ENCODE measurements around the gene UNKL.

UNKL gene

DNA sequence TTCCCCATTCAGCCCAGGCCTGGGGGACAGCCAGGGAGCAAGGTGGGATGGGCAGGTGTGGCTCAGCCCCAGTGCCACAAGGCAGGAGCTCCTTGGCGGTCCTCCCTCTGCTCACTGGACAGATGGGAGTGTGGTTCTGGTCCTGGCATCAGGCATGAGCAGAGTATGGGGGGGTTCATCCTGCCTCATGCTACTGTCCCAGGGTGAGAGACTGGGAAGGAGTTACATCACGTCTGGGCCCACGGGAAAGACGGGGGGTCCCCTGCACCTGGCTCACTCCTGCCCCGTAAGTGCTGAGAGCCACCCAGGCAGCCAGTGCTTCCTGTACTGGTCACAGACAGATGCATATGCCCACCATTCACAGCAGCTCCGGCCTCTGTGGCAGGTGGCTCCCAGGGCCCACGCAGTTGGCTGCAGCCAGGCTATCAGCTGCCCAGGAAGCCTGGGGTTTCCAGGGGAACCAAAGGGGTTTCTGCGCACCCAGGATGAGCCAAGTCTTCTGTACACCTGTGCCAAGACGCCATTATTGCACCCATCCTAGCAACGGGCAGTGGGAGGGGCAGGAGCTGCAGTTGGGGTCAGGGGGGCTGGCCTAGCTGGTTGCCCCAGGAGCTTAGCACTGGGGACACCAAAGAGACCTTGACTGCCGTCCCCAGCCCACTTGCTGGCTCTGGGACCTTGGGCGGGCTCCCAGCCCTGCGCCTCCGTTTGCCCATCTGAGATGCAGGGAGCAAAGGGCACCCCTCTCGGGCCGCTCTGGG, 79.1 kb downstream of the UNKL start:
- TF ChIP-seq, protein P1, sequence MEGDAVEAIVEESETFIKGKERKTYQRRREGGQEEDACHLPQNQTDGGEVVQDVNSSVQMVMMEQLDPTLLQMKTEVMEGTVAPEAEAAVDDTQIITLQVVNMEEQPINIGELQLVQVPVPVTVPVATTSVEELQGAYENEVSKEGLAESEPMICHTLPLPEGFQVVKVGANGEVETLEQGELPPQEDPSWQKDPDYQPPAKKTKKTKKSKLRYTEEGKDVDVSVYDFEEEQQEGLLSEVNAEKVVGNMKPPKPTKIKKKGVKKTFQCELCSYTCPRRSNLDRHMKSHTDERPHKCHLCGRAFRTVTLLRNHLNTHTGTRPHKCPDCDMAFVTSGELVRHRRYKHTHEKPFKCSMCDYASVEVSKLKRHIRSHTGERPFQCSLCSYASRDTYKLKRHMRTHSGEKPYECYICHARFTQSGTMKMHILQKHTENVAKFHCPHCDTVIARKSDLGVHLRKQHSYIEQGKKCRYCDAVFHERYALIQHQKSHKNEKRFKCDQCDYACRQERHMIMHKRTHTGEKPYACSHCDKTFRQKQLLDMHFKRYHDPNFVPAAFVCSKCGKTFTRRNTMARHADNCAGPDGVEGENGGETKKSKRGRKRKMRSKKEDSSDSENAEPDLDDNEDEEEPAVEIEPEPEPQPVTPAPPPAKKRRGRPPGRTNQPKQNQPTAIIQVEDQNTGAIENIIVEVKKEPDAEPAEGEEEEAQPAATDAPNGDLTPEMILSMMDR (IDR thresholded peaks at IDR 0.05; ENCODE audit: extremely low read depth, insufficient read depth, missing control alignments): no peak
- no peak for DNase-seq (ENCODE audit: low spot score)
- in situ Hi-C loops (cut with MboI; ENCODE audit: low pct_unique_long_range_greater_than_20kb, low sequenced_read_pairs, unreplicated experiment): no loop called here

DNA sequence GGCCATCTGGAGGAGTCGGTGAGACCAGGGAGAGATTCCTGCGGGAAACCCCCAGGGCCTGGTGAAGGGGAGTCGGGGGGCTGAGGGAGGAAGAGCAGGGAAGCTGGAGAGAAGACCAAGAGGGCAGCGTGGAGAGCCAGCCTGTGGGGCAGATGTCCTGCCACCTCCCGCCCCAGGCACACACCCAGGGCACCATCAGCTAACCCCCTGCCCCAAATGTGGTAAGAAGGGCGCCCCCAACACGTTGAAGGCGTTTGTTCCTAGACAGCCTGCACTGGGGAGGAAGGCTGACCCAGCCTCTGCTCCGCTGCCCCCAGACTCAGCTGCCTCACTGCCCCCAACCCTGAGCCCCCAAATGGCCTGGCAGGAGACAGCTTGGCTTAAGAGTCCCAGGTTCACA, 79.8 kb downstream of the UNKL start:
- in situ Hi-C loops (cut with MboI; ENCODE audit: low pct_unique_long_range_greater_than_20kb, low sequenced_read_pairs, unreplicated experiment): no loop called here
- DNase-seq (ENCODE audit: low spot score): no peak
- TF ChIP-seq, protein P1 (IDR thresholded peaks at IDR 0.05; ENCODE audit: extremely low read depth, insufficient read depth, missing control alignments): no peak

DNA sequence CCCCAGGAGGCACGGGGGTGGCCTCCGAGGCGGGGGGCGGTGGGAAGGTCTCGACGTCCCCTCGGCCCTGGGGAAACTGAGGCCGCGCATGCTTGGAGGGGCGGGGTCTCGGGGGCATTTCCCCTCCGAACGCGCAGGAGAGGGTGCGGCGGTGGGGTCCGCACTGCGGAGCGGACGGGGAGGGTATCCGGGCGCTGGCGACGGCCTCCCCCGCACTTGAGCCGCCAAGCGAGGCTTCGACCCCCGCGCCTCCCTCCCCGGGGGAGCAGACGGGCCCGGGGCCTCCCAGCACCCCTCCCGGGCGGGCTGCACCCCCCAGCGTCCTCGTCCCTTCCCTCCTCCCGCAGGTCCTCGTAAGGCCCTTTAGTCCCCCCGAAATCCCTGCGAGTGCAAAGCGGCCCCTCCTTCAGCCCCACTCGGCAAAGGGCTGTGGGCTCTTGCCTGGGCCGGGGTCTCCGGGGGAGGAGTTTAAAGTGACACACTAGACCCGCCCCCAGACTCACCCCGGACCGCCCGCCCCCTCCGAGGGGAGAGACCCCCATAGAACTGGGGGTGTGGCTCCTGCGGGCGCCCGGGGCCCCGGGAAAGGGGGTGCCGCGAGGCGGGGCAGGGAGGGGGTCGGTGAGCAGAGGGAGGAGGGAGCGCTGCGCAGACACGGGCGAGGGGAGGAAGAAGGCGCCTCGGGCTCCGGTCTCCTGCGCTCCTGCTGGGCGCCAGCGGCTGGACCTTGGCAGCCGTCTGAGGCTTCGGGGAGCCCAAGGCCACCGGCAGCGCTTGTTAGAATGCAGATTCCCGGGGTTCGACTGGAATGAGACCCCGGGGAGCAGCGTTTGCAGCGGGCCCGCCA, 80.4 kb downstream of the UNKL start:
- in situ Hi-C loops (cut with MboI; ENCODE audit: low pct_unique_long_range_greater_than_20kb, low sequenced_read_pairs, unreplicated experiment): no loop called here
- TF ChIP-seq, protein P1 (IDR thresholded peaks at IDR 0.05; ENCODE audit: extremely low read depth, insufficient read depth, missing control alignments): no peak
- no peak for DNase-seq (ENCODE audit: low spot score)

DNA sequence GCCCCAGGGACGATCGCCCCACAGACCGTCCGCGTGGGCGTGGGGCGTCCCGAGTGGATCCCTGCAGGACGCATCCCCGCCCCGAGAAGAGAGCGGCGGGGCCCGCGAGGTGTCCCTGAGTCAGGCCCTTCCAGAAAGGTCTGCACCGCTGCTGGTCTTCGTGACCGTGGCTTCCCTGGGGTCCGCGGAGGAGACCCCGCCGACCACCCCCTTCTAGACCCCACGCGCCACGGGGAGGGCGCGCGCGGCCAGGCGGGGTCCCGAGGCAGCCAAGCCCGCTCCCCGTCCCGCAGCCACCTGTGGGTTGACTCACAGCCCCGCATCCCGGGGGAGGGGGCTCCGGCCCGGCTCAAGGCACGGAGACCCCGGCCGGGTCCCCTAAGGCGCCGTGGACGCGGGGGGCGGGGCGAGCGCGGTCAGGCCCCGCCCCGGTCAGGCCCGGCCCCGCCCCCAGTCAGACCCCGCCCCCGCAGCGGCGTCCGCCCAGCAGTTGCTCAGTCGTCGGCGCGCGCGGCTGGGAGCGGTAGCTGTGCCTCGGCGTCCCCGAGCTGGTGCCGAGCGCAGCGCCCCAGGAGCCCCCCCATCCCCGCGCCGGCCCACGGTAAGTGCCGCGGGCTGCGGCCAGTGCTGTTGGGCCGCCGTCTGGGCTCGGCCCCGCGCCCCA, 81.2 kb downstream of the UNKL start, which contains the start of gene BAIAP3:
Gene BAIAP3 (plus strand): TSS at position 497 of the 664 bp plus-strand sequence. CDS start 4,905 bp downstream, outside the sequence.
- DNase-seq (ENCODE audit: low spot score): peak; percentile 87
- in situ Hi-C loops (cut with MboI; ENCODE audit: low pct_unique_long_range_greater_than_20kb, low sequenced_read_pairs, unreplicated experiment): no loop called here
- TF ChIP-seq, protein P1 (IDR thresholded peaks at IDR 0.05; ENCODE audit: extremely low read depth, insufficient read depth, missing control alignments): no peak

DNA sequence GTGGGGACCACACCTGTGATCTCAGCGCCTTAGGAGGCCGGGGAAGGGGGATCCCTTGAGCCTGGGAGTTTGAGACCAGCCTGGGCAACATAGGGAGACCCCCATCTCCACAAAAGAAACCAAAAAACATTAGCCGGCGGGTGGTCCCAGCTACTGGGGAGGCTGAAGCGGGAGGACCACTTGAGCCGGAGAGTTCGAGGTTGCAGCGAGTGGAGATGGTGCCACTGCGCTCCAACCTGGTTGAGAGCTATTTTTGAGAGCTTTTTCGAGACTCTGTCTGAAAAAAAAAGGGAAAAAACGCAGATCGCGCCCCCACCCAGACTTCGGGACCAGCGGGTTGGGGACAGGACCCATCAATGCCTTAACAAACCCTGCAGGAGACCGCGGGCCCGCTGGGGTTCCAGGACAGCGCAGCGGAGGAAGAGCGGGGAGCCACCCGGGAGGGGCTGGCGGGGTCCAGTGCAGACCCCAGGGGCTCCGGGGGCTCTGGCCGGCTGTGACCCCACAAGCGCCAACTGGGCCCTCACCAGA, 81.8 kb downstream of the UNKL start:
- DNase-seq (ENCODE audit: low spot score): no peak
- TF ChIP-seq, protein P1 (IDR thresholded peaks at IDR 0.05; ENCODE audit: extremely low read depth, insufficient read depth, missing control alignments): no peak
- in situ Hi-C loops (cut with MboI; ENCODE audit: low pct_unique_long_range_greater_than_20kb, low sequenced_read_pairs, unreplicated experiment): no loop called here

Data from GM13977 (cell line).